NT2/D1 (cell line): ENCODE results near the gene ALLC.

Experiments
- DNase-seq: peaks from one replicate; pipeline ENCODE4 v3.0.0-alpha.2; 2011; ENCODE audit warnings: low read depth, low spot score
- H3K27me3 ChIP-seq: 2 replicates; pipeline ENCODE4 v1.6.0; 2011; ENCODE audit warnings: mild to moderate bottlenecking; ENCODE audit not compliant: insufficient read length, insufficient read depth
- H3K36me3 ChIP-seq: 2 replicates; pipeline ENCODE4 v1.6.1; 2011; ENCODE audit warnings: mild to moderate bottlenecking, low read length, mixed read lengths; ENCODE audit not compliant: insufficient read depth, insufficient read length
- H3K4me1 ChIP-seq: 2 replicates; pipeline ENCODE4 v1.5.1; 2011; ENCODE audit not compliant: insufficient read depth, insufficient read length
- H3K4me3 ChIP-seq: 2 replicates; pipeline ENCODE4 v1.5.1; 2011; ENCODE audit warnings: low read depth; ENCODE audit not compliant: insufficient read length
- H3K9ac ChIP-seq: 2 replicates; pipeline ENCODE4 v1.6.0; 2011; ENCODE audit warnings: low read depth; ENCODE audit not compliant: insufficient read length
- H3K9me3 ChIP-seq: 2 replicates; pipeline ENCODE4 v1.5.1; 2011; ENCODE audit warnings: mild to moderate bottlenecking, low read length; ENCODE audit not compliant: insufficient read depth
- SUZ12 ChIP-seq: IDR thresholded peaks from 2 replicates; pipeline ENCODE4 v1.6.1; 2011; ENCODE audit not compliant: insufficient read length, insufficient read depth; ENCODE audit errors: extremely low read depth
- YY1 ChIP-seq: IDR thresholded peaks from 2 replicates; pipeline ENCODE4 v1.6.1; 2011; ENCODE audit not compliant: insufficient read length, insufficient read depth
- ZNF274 ChIP-seq: IDR thresholded peaks from 2 replicates; pipeline ENCODE4 v1.6.1; 2011; ENCODE audit warnings: mild to moderate bottlenecking, low read depth, low read length

ALLC gene

DNA sequence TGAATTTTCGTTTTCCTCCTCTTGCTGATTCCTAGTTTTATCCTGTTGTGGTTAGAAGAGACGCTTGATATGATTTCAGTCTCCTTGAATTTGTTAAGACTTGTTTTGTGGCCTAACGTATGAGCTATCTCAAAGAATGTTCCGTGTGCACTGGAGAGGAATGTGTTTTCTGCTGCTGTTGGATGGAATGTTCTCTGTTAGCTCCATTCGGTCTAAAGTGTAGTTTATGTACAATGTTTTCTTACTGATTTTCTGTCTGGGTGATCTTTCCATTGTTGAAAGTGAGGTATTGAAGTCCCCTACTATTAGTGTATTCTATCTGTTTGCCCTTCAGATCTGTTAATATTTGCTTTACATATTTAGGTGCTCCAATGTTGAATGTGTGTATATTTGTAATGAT, 37.2 kb upstream of the ALLC start:
- no peak for DNase-seq
- TF ChIP-seq YY1: no peak
- no peak for TF ChIP-seq SUZ12
- no peak for TF ChIP-seq ZNF274
- no peaks in the 10 kb centered on the region for H3K4me1 ChIP-seq
- H3K36me3 ChIP-seq: no peaks in the 10 kb centered on the region
- no peak overlapping the region for H3K4me3 ChIP-seq
- H3K9ac ChIP-seq: no peak overlapping the region
- no peaks in the 10 kb centered on the region for H3K27me3 ChIP-seq
- H3K9me3 ChIP-seq: no peaks in the 10 kb centered on the region; the same call in 1 of the 2 replicates

DNA sequence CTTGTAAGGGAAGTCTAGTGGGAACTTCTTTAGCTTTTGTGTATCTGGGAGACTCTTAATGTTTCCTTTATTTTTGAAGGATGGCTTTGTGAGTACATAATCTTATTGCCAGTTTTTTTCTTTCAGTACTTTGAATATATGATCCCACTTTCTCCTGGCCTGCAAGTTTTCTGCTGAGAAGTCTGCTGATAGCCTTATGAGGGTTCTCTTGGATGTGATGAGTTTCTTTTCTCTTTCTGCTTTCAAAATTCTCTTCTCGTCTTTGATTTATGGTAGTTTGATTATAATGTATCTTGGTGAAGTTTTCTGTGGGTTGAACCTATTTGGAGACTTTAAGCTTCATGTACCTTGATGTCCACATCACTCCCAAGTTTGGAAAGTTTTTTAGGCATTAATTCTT, 35.0 kb upstream of the ALLC start:
- no peak overlapping the region for H3K4me3 ChIP-seq
- H3K27me3 ChIP-seq: no peaks in the 10 kb centered on the region
- no peaks in the 10 kb centered on the region for H3K4me1 ChIP-seq
- H3K9me3 ChIP-seq: no peaks in the 10 kb centered on the region
- H3K9ac ChIP-seq: no peak overlapping the region
- no peaks in the 10 kb centered on the region for H3K36me3 ChIP-seq
- DNase-seq: no peak
- TF ChIP-seq YY1 (no peak), ZNF274 (no peak), SUZ12 (no peak)

- Histone ChIP-seq H3K36me3 (no peaks in the 10 kb centered on the region), H3K27me3 (no peaks in the 10 kb centered on the region), H3K9me3 (no peaks in the 10 kb centered on the region), H3K9ac (no peak overlapping the region), H3K4me3 (no peak overlapping the region), H3K4me1 (no peaks in the 10 kb centered on the region)
- no peak for DNase-seq
- TF ChIP-seq ZNF274: no peak
- TF ChIP-seq SUZ12: no peak
- TF ChIP-seq YY1: no peak
These were observed 33.8 kb upstream of the ALLC start for GRCh38 chr2:3624059-3624794.

GRCh38 chr2:3625186-3625585, 32.8 kb upstream of the ALLC start:
- Histone ChIP-seq H3K9me3 (no peaks in the 10 kb centered on the region), H3K9ac (no peak overlapping the region), H3K27me3 (no peaks in the 10 kb centered on the region), H3K36me3 (no peaks in the 10 kb centered on the region), H3K4me3 (no peak overlapping the region), H3K4me1 (no peaks in the 10 kb centered on the region)
- TF ChIP-seq SUZ12 (no peak), YY1 (no peak), ZNF274 (no peak)
- DNase-seq: no peak

DNA sequence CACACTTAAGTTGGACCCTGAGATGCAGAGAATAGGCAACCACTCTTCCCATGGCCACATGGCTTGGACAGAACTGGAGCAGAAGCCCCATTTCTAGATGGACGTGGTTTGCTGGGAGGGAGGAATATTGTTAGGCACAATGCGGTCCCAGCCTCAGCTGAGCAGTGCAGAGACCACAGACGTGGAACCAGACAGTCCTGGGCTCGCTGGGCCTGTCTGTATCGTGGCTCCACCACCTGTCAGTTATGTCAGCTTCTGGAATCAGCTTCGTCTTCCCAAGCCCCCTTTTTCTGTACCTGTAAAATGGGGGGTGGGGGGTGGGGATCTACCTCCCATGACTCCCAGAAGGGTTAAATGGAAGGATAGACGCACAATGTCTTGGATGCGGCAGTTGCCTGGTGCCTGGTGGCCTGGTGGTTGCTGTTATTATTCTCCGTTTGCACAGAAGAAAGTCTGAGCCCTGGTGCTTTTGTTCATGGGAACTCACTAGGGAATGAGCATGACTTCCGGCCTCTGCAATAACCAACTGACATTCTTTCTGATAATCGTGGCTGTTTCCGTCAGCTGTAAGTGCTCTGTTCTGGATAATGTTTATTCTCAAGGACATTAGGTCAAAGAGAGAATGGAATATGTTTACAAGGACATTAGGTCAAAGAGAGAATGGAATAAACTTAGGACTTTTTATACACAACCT, 31.7 kb upstream of the ALLC start:
- H3K9ac ChIP-seq: no peak overlapping the region
- TF ChIP-seq YY1: no peak
- H3K4me1 ChIP-seq: no peaks in the 10 kb centered on the region
- no peak overlapping the region for H3K4me3 ChIP-seq
- no peaks in the 10 kb centered on the region for H3K27me3 ChIP-seq
- H3K36me3 ChIP-seq: no peaks in the 10 kb centered on the region
- no peak for DNase-seq
- H3K9me3 ChIP-seq: no peaks in the 10 kb centered on the region

DNA sequence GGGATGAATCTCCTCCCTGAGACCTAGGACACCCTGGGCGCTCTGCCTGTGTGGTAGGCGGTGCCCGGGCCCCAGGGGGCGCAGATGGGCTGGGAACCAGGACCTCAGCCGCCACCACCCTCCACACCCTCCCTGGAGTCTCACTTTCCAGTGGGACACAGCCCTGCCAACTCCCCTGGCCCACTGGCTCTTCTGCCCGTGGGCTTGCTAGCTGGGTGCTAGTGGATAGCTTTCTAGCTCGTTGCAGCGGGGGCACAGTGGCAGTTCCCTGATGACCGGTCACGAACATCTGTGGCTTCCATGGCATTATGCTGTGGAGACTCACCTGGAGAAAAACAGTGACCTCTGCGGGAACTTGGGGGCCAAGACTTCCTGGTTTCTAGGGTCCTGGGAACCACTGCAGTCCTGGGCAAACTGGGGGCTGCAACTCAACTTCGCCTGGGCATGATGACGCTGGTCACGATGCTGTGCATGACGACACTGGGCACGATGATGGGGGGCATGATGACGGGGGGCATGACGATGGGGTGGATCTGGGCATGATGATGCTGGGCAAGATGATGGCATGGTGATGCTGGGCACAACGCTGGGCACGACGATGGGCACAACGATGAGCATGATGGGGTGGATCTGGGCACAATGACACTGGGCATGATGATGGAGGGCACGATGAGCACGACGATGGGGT, 31.0 kb upstream of the ALLC start:
- H3K4me3 ChIP-seq: no peak overlapping the region
- no peaks in the 10 kb centered on the region for H3K4me1 ChIP-seq
- TF ChIP-seq YY1 (no peak), SUZ12 (no peak), ZNF274 (no peak)
- H3K36me3 ChIP-seq: no peaks in the 10 kb centered on the region
- no peaks in the 10 kb centered on the region for H3K9me3 ChIP-seq
- no peak for DNase-seq
- no peaks in the 10 kb centered on the region for H3K27me3 ChIP-seq
- no peak overlapping the region for H3K9ac ChIP-seq

GRCh38 chr2:3627500-3628100, 30.4 kb upstream of the ALLC start:
- TF ChIP-seq SUZ12: no peak
- no peak for TF ChIP-seq YY1
- TF ChIP-seq ZNF274: no peak
- Histone ChIP-seq H3K9ac (no peak overlapping the region), H3K4me1 (no peaks in the 10 kb centered on the region), H3K27me3 (no peaks in the 10 kb centered on the region), H3K9me3 (no peaks in the 10 kb centered on the region), H3K36me3 (no peaks in the 10 kb centered on the region), H3K4me3 (no peak overlapping the region)
- DNase-seq: no peak
